ENCODE data around the gene LDAH. TPM values are rescaled to one million over a fixed set of nuclear protein-coding genes. Genes with fewer than 3 reads are reported as not detected.

The LDAH gene
- total and polyA plus RNA-seq, 7 donors, result 6.0 to 18.3 (median 12.2) TPM

GRCh38 chr2:20691076-20691734, 131.7 kb downstream of the LDAH start:
- TF ChIP-seq CTCF (IDR thresholded peaks at IDR 0.05), result no peak
- no peak for TF ChIP-seq EP300 (IDR thresholded peaks at IDR 0.05)
- no peak for TF ChIP-seq POLR2AphosphoS5 (IDR thresholded peaks at IDR 0.05)
- no peaks in the 10 kb centered on the region for H3K27me3 ChIP-seq
- H3K4me1 ChIP-seq, result no peaks in the 10 kb centered on the region
- no peak for DNase-seq
- intact Hi-C loops (cut with DNase I), result no loop called here
- no peak overlapping the region for H3K27ac ChIP-seq
- H3K36me3 ChIP-seq, result peaks cover 0 to 26% (median 4%) of the 10 kb centered on the region in 4 donors
- 35 to 78% methylated on average over 6 of the region's 6 CpGs for WGBS, 2 donors
- H3K4me3 ChIP-seq, result no peak overlapping the region
- peaks cover 0 to 3% (median 0%) of the 10 kb centered on the region in 4 donors for H3K9me3 ChIP-seq

GRCh38 chr2:20689428-20690264, 133.3 kb downstream of the LDAH start:
- H3K4me3 ChIP-seq, result no peak overlapping the region
- H3K36me3 ChIP-seq, result peaks cover 0 to 37% (median 8%) of the 10 kb centered on the region in 4 donors
- no peaks in the 10 kb centered on the region for H3K27me3 ChIP-seq
- TF ChIP-seq EP300 (IDR thresholded peaks at IDR 0.05), result no peak
- TF ChIP-seq CTCF (IDR thresholded peaks at IDR 0.05), result no peak
- no peak for TF ChIP-seq POLR2AphosphoS5 (IDR thresholded peaks at IDR 0.05)
- no peak for TF ChIP-seq POLR2A (IDR thresholded peaks at IDR 0.05)
- H3K9me3 ChIP-seq, result peaks cover 0 to 3% (median 0%) of the 10 kb centered on the region in 4 donors
- H3K4me1 ChIP-seq, result no peaks in the 10 kb centered on the region
- intact Hi-C loops (cut with DNase I), result no loop called here
- DNase-seq, result no peak
- H3K27ac ChIP-seq, result no peak overlapping the region
- 53 to 82% methylated on average over 11 of the region's 11 CpGs for WGBS, 2 donors

- WGBS, 2 donors, result 93 to 96% methylated on average over 4 of the region's 4 CpGs
These were observed 135.6 kb downstream of the LDAH start for GRCh38 chr2:20687260-20687832.

GRCh38 chr2:20684581-20685063, 138.3 kb downstream of the LDAH start:
- Histone ChIP-seq H3K4me3 (no peak overlapping the region), H3K9me3 (peaks cover 0 to 3% (median 0%) of the 10 kb centered on the region in 4 donors), H3K27me3 (no peaks in the 10 kb centered on the region), H3K36me3 (peaks cover 0 to 28% (median 9%) of the 10 kb centered on the region in 4 donors), H3K27ac (no peak overlapping the region), H3K4me1 (no peaks in the 10 kb centered on the region)
- no peak for TF ChIP-seq EP300 (IDR thresholded peaks at IDR 0.05)
- TF ChIP-seq POLR2A (IDR thresholded peaks at IDR 0.05), result no peak
- no peak for TF ChIP-seq CTCF (IDR thresholded peaks at IDR 0.05)
- TF ChIP-seq POLR2AphosphoS5 (IDR thresholded peaks at IDR 0.05), result no peak
- intact Hi-C loops (cut with DNase I), result no loop called here
- 55 to 85% methylated on average over 6 of the region's 6 CpGs for WGBS, 2 donors
- no peak for DNase-seq

More at GRCh38 chr2:20687260-20687832, 135.6 kb downstream of the LDAH start:
- Histone ChIP-seq H3K4me1 (no peaks in the 10 kb centered on the region), H3K9me3 (peaks cover 0 to 3% (median 0%) of the 10 kb centered on the region in 4 donors), H3K27ac (no peak overlapping the region), H3K36me3 (peaks cover 0 to 28% (median 9%) of the 10 kb centered on the region in 4 donors), H3K27me3 (no peaks in the 10 kb centered on the region), H3K4me3 (no peak overlapping the region)
- TF ChIP-seq POLR2A (IDR thresholded peaks at IDR 0.05), result no peak
- no peak for TF ChIP-seq POLR2AphosphoS5 (IDR thresholded peaks at IDR 0.05)
- no peak for TF ChIP-seq CTCF (IDR thresholded peaks at IDR 0.05)
- TF ChIP-seq EP300 (IDR thresholded peaks at IDR 0.05), result no peak
- intact Hi-C loops (cut with DNase I), result no loop called here
- DNase-seq, result no peak

All from sigmoid colon (tissue), 7 donors.